Measurements from ENCODE around the gene PRND.
A peak's percentile ranks its signal among the peaks of the same experiment; 100 is the strongest.
"Not testable (repeated sequence)": the region's sequence is repeated elsewhere in the genome, so short reads cannot be mapped to it uniquely, and the experiment has no call there.

Gene PRND

GRCh38 chr20:4708856-4709255 lies 12.9 kb upstream of the PRND start:
- DNase-seq (ENCODE audit: low read depth in 2 of 2), result no peak

- DNase-seq (ENCODE audit: low read depth in 2 of 2), result no peak
Measured at GRCh38 chr20:4709261-4710105, 12.2 kb upstream of the PRND start.

GRCh38 chr20:4710106-4710475 lies 11.6 kb upstream of the PRND start:
- no peak for DNase-seq (ENCODE audit: low read depth in 2 of 2)

GRCh38 chr20:4711511-4711910 lies 10.2 kb upstream of the PRND start:
- DNase-seq (ENCODE audit: low read depth in 2 of 2), result no peak

GRCh38 chr20:4713401-4713800 lies 8.3 kb upstream of the PRND start:
- DNase-seq (ENCODE audit: low read depth in 2 of 2), result no peak

- DNase-seq (ENCODE audit: low read depth in 2 of 2), result no peak
Measured at GRCh38 chr20:4714818-4715217, 6.9 kb upstream of the PRND start.

GRCh38 chr20:4717816-4718570 lies 3.7 kb upstream of the PRND start:
- DNase-seq (ENCODE audit: low read depth in 2 of 2), result no peak

GRCh38 chr20:4719190-4719589 lies 2.5 kb upstream of the PRND start:
- DNase-seq (ENCODE audit: low read depth in 2 of 2), result no peak

- DNase-seq (ENCODE audit: low read depth in 2 of 2), result peak; percentile 45 to 62
Measured at GRCh38 chr20:4720041-4720976, 1.4 kb upstream of the PRND start.

GRCh38 chr20:4720977-4721349 lies 746 bp upstream of the PRND start:
- DNase-seq (ENCODE audit: low read depth in 2 of 2), result no peak

- no peak for DNase-seq (ENCODE audit: low read depth in 2 of 2)
Measured at GRCh38 chr20:4722571-4722970, 862 bp downstream of the PRND start.

- no peak for DNase-seq (ENCODE audit: low read depth in 2 of 2)
Measured at GRCh38 chr20:4722993-4723392, 1.3 kb downstream of the PRND start.

GRCh38 chr20:4723553-4723952 lies 1.8 kb downstream of the PRND start:
- DNase-seq (ENCODE audit: low read depth in 2 of 2), result not testable (repeated sequence)

GRCh38 chr20:4724459-4725262 lies 3.0 kb downstream of the PRND start:
- no peak for DNase-seq (ENCODE audit: low read depth in 2 of 2)

GRCh38 chr20:4725263-4725550 lies 3.5 kb downstream of the PRND start:
- no peak for DNase-seq (ENCODE audit: low read depth in 2 of 2)

- DNase-seq (ENCODE audit: low read depth in 2 of 2), result peak in 1 of 2 donors; percentile 15
Measured at GRCh38 chr20:4726710-4727397, 5.1 kb downstream of the PRND start.

GRCh38 chr20:4728120-4728760 lies 6.5 kb downstream of the PRND start:
- DNase-seq (ENCODE audit: low read depth in 2 of 2), result no peak

- no peak for DNase-seq (ENCODE audit: low read depth in 2 of 2)
Measured at GRCh38 chr20:4729265-4729664, 7.6 kb downstream of the PRND start.

- DNase-seq (ENCODE audit: low read depth in 2 of 2), result no peak
Measured at GRCh38 chr20:4730780-4731179, 9.1 kb downstream of the PRND start.

- DNase-seq (ENCODE audit: low read depth in 2 of 2), result no peak
Measured at GRCh38 chr20:4736875-4737274, 15.2 kb downstream of the PRND start.

Measured in stimulated activated CD8-positive, alpha-beta memory T cell treated with anti-CD3 and anti-CD28 coated beads, Interleukin-15, amount 100 ng/mL, for 4 hours (primary cell).